Adipocyte (in vitro differentiated cells): ENCODE results near the gene MUC5AC.

Source experiments
- DNase-seq: peaks from one replicate; pipeline ENCODE4 v3.0.0-alpha.2; 2015; ENCODE audit warnings: low read depth
- H3K27me3 ChIP-seq: replicated peaks from 2 replicates; pipeline ENCODE4 v1.7.0; 2013; ENCODE audit warnings: mild to moderate bottlenecking, low read length, moderate library complexity; ENCODE audit not compliant: control insufficient read depth, insufficient read depth
- H3K36me3 ChIP-seq: 2 replicates; pipeline ENCODE4 v1.7.0; 2013; ENCODE audit warnings: low read length, mild to moderate bottlenecking, moderate library complexity; ENCODE audit not compliant: control insufficient read depth, insufficient read depth, severe bottlenecking
- H3K4me1 ChIP-seq: 2 replicates; pipeline ENCODE4 v1.7.0; 2013; ENCODE audit warnings: mild to moderate bottlenecking, low read length, moderate library complexity; ENCODE audit not compliant: control insufficient read depth, insufficient read depth
- H3K4me3 ChIP-seq: 2 replicates; pipeline ENCODE4 v1.7.0; 2013; ENCODE audit warnings: mild to moderate bottlenecking, low read length, moderate library complexity
- H3K9ac ChIP-seq: 2 replicates; pipeline ENCODE4 v1.7.0; 2013; ENCODE audit warnings: mild to moderate bottlenecking, low read length, moderate library complexity
- H3K9me3 ChIP-seq: 2 replicates; pipeline ENCODE4 v1.7.0; 2013; ENCODE audit warnings: mild to moderate bottlenecking, low read length, moderate library complexity; ENCODE audit not compliant: control insufficient read depth

MUC5AC gene

DNA sequence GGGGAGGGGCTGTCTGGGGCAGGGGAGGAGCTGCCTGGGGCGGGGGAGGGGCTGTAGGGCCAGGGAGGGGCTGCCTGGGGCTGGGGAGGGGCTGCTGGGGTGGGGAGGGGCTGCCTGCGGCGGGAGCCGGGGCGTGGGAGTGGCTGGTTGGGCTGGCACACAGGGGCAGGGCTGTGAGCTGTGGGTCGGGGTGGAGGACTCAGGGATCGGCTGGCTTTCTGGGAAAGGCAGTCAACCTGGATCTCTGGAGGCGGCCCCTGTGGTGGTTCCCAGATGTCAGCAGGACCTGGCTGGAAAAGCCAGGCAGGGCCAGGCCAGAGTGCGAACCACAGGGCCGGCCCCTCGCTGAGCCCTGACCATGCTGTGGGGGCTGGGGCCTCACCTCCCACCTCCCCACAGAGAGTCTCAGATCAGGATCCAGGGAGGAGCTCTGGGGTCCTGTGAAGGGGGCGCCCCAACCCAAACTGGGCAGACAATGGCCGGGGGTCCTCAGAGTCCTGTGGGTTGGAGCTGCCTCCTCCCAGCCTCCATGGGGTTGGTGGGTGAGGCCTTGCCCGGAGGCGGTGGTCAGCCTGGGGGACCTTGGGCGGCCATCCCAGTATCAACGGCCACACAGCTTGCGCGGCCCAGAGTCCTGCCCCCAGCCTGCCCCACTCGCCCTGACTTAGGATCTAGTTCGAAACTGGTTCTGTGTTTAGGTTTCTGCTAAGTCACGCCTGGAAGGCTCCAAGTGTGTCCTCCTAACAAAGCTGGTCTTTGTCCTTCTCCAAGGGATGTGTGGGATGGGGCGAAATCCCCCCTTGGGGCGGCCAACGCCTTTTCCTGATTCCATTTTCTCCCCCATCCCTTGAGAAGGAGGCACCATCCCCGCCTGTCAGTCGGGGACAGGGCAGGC, 67.0 kb downstream of the MUC5AC start:
- Histone ChIP-seq H3K4me3 (no peak overlapping the region), H3K4me1 (no peaks in the 10 kb centered on the region), H3K36me3 (no peaks in the 10 kb centered on the region), H3K9ac (no peak overlapping the region), H3K27me3 (peaks cover 17% of the 10 kb centered on the region), H3K9me3 (no peaks in the 10 kb centered on the region)
- DNase-seq = no peak

DNA sequence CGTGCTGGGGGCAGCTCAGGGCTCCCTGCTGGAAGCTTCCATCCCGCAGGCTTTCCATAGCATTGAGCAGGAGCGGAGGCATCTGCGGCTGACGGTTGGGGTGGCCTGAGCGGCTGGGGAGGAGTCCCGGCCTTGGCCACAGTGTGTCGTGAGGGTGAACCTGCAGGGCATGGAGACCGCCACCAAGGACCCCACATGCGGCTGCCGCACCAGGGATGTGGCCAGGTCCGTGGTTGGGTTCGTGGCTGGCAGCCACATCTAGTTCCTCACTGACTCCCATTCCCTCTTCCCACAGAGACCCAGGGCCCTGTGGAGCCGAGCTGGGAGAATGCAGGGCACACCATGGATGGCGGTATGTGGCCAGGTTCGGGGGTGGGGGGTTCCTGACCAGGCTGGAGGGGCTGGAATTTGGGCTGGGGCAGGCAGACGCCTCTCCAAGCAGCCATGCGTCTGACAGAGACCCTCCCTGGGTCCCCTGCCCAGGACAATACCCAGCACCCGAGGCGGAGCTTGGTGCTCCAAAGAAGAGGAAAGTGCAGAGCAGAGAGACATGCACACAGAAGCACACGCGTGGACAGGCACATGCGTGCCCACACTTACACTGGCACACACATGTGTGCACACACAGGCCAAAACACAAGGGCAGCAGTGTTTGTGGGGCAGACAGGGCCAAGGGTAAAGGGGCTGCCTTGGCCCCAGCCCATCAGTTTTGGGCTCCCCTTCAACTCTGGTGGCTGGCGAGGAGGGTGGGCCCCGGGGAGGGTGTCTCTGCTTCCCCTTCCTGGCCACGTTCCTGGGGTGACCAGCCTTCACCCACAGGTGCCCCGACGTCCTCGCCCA, 67.9 kb downstream of the MUC5AC start:
- Histone ChIP-seq H3K9me3 (no peaks in the 10 kb centered on the region), H3K4me3 (no peak overlapping the region), H3K4me1 (no peaks in the 10 kb centered on the region), H3K9ac (no peak overlapping the region), H3K36me3 (no peaks in the 10 kb centered on the region), H3K27me3 (peaks cover 17% of the 10 kb centered on the region)
- no peak for DNase-seq

DNA sequence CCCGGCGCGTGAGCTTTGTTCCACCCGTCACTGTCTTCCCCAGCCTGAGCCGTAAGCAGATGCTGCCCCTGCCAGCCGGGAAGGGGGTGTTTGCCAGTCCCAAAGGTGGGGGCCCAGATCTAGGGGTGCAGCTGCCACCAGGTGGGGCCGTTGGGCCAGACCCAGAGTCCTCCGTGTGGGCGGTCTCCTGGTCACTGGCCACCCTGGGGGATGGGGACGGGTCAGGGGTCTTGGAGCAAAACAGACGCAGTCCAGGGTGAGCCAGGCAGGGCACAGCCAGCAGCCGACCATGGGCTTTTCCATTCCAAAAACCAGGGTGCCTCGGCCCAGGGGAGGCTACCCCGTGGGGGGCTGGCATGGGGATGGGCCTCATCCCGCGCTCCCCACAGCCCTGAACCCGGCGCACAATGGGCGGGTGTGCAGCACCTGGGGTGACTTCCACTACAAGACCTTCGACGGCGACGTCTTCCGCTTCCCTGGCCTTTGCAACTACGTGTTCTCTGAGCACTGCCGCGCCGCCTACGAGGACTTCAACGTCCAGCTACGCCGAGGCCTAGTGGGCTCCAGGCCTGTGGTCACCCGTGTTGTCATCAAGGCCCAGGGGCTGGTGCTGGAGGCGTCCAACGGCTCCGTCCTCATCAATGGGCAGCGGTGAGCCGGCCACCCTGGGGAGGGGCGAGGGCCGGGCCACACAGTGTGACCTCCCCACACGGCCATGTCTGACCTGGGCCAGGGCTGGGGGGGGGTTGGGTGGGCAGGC, 68.7 kb downstream of the MUC5AC start:
- H3K9ac ChIP-seq = no peak overlapping the region
- H3K4me1 ChIP-seq = no peaks in the 10 kb centered on the region
- H3K36me3 ChIP-seq = no peaks in the 10 kb centered on the region
- DNase-seq = no peak
- no peak overlapping the region for H3K4me3 ChIP-seq
- H3K27me3 ChIP-seq = peaks cover 10% of the 10 kb centered on the region
- no peaks in the 10 kb centered on the region for H3K9me3 ChIP-seq

DNA sequence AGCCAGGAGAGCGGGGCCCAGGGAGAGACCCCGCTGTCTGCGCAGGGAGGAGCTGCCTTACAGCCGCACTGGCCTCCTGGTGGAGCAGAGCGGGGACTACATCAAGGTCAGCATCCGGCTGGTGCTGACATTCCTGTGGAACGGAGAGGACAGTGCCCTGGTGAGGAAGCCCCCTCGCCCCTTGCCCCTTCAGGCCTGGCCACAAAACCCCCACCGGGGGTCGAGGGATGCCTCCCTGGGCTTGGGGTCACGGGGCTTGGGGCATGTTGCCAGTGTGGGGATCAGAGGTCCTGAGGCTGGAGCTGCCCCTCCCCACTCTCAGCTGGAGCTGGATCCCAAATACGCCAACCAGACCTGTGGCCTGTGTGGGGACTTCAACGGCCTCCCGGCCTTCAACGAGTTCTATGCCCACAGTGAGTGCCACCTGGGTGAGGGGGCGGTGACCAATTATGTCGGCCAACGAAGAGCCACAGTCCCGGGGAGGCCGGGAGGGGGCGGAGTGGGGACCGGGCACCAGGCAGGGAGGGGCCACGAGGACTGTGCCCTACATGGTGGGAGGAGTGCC, 69.3 kb downstream of the MUC5AC start:
- Histone ChIP-seq H3K9ac (no peak overlapping the region), H3K27me3 (peaks cover 6% of the 10 kb centered on the region), H3K9me3 (no peaks in the 10 kb centered on the region), H3K4me1 (no peaks in the 10 kb centered on the region), H3K4me3 (no peak overlapping the region), H3K36me3 (no peaks in the 10 kb centered on the region)
- no peak for DNase-seq

DNA sequence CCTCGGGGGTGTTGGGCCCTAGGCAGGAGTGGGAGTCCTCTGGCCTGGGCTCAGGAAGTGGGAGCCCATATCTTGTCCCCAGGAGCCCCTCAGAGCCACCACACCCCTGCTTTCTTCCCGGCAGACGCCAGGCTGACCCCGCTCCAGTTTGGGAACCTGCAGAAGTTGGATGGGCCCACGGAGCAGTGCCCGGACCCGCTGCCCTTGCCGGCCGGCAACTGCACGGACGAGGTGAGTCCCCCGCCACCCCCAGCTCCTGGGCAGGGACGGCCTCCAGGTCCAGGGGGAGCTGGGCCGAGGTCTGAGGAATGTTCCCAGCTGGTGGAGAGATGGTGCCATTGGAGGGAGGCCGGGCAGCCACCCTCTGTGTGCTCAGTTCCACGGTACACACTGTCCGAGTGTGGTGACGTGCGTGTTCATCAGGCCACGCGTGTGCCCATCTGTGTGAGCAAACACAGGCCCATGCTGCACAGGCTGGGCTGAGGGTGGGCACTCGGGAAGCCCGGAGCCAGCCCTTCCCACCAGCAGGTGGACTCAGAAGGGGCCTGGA, 69.9 kb downstream of the MUC5AC start:
- Histone ChIP-seq H3K4me3 (no peak overlapping the region), H3K36me3 (no peaks in the 10 kb centered on the region), H3K27me3 (peaks cover 6% of the 10 kb centered on the region), H3K4me1 (no peaks in the 10 kb centered on the region), H3K9ac (no peak overlapping the region), H3K9me3 (no peaks in the 10 kb centered on the region)
- DNase-seq = no peak

DNA sequence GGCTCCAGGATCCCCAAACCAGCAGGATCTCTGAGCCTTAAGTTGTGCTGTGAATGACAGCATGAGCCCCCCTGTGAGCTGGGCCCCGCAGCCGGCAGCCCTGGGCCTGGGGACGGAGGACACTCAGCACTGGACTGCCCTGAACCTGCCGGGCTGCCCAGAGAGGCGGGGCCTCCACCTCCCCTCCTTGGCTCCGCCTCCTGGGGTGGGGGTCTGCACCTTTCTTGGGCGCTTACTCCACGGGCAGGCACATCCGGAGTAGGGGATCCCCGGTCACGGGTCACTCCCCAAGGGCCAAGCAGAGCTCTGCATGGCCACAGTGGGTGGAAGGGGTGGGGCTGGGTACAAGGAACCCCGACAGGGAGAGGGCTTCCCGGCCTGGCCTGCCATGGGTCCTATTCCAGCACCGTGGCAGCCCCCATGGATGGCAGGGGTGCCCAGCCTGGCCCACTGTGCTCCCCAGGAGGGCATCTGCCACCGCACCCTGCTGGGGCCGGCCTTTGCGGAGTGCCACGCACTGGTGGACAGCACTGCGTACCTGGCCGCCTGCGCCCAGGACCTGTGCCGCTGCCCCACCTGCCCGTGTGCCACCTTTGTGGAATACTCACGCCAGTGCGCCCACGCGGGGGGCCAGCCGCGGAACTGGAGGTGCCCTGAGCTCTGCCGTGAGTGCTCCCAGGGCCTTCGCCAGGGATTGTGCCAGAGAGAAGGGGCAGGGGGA, 70.5 kb downstream of the MUC5AC start:
- H3K36me3 ChIP-seq = no peaks in the 10 kb centered on the region
- H3K4me1 ChIP-seq = no peaks in the 10 kb centered on the region
- H3K9ac ChIP-seq = no peak overlapping the region
- H3K27me3 ChIP-seq = peaks cover 6% of the 10 kb centered on the region
- no peaks in the 10 kb centered on the region for H3K9me3 ChIP-seq
- no peak for DNase-seq
- H3K4me3 ChIP-seq = no peak overlapping the region

DNA sequence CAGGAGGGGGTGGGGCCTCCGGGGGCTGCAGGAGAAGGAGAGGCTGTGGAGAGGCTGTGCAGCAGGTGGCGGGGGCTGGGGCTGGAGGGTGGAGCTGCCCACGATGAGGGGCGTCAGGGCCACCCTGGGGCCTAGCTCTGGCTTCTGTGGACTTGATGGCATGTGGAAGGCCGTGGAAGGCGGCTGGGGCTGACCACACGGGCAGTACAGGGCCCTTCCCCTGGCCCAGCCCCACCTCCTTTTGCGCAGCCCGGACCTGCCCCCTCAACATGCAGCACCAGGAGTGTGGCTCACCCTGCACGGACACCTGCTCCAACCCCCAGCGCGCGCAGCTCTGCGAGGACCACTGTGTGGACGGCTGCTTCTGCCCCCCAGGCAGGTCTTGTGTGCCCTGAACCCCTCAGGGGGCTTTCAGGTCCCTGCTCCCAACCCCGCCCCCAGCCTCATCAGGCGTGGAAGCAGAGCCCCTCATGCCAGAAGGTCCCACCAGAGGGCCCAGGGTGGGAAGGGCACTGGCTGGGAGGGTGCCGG, 71.2 kb downstream of the MUC5AC start:
- DNase-seq = no peak

DNA sequence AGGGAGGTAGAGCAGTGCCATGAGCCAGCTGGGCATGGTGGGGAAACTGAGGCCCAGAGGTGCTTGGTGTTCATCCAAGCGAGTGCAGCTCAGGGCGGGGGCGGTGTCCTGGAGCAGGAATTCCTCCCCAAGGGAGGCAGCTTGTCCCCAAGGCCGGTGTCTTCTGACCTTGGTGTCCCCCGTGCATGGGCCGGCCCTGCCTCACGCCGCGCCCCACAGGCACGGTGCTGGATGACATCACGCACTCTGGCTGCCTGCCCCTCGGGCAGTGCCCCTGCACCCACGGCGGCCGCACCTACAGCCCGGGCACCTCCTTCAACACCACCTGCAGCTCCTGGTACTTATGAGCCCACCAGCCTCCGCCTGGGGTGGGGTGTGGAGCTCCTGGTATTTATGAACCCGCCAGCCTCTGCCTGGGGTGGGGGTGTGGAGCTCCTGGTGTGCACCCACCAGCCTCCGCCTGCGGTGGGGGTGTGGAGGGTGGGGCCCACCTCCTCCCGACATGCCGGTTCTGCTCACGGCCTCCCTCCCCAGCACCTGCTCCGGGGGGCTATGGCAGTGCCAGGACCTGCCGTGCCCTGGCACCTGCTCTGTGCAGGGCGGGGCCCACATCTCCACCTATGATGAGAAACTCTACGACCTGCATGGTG, 71.8 kb downstream of the MUC5AC start:
- no peak overlapping the region for H3K9ac ChIP-seq
- no peaks in the 10 kb centered on the region for H3K4me1 ChIP-seq
- H3K4me3 ChIP-seq = no peak overlapping the region
- no peaks in the 10 kb centered on the region for H3K36me3 ChIP-seq
- H3K9me3 ChIP-seq = no peaks in the 10 kb centered on the region
- H3K27me3 ChIP-seq = peaks cover 4% of the 10 kb centered on the region
- no peak for DNase-seq

More for the DNA sequence above, 71.2 kb downstream of the MUC5AC start:
- Histone ChIP-seq H3K9ac (no peak overlapping the region), H3K4me1 (no peaks in the 10 kb centered on the region), H3K27me3 (peaks cover 5% of the 10 kb centered on the region), H3K9me3 (no peaks in the 10 kb centered on the region), H3K4me3 (no peak overlapping the region), H3K36me3 (no peaks in the 10 kb centered on the region)

DNA sequence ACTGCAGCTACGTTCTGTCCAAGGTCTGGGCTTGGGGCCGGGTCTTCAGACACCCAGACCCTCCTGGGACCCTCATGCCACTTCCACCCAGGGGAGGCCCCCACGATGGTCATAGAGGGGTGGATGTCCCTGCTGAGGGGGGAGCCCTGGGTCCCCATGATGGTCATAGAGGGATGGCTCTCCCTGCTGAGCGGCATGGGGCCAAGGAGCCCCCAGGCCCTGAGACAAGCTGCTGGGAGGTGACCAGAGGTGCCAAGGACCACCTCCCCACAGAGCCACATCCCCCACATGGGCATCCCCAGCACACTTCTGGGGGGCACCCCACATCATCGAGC, 72.3 kb downstream of the MUC5AC start:
- H3K27me3 ChIP-seq = peaks cover 4% of the 10 kb centered on the region
- DNase-seq = no peak

More for the DNA sequence above, 72.3 kb downstream of the MUC5AC start:
- no peaks in the 10 kb centered on the region for H3K9me3 ChIP-seq
- no peak overlapping the region for H3K9ac ChIP-seq
- no peaks in the 10 kb centered on the region for H3K36me3 ChIP-seq
- no peak overlapping the region for H3K4me3 ChIP-seq
- no peaks in the 10 kb centered on the region for H3K4me1 ChIP-seq
